A673 (cell line): ENCODE measurements around the gene CDC45.

ENCODE experiments used
- EZH2 ChIP-seq: fragments of 200-600 bp; sonication (generic); IDR thresholded peaks from 2 replicates; pipeline ENCODE4 v1.6.1; 2017; ENCODE audit warnings: borderline replicate concordance, low read depth, mild to moderate bottlenecking, mixed read lengths, antibody characterized with exemption, low read length; ENCODE audit not compliant: poor library complexity, severe bottlenecking
- TF ChIP-seq, protein P1 (sequence below): fragments of 300-800, 200-600 bp; sonication (generic); conservative IDR thresholded peaks from 2 replicates; pipeline ENCODE4 v1.5.1; 2017; ENCODE audit warnings: low read depth, mild to moderate bottlenecking, antibody characterized with exemption, low read length, moderate library complexity, mixed read lengths

DNA sequence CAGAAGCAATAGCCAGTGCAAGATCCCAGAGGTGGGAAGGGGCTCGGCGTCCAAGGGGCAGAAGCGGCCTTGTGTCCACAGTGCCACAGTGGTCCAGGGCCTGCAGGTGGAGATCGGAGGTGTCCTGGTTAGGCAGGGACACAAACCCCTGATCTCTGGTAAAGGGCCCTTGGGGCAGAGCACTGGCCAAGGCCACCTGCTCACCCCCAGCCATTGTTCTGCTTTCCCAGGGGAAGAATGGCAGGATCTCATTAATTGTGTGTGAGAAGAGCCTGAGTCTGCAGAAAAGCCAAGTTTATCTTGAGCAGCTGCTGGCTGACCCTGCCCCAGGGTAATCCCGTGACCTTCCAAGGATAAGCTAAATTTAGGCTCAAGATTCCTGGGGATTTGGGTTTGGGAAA, 47.6 kb downstream of the CDC45 start:
- TF ChIP-seq, protein P1, sequence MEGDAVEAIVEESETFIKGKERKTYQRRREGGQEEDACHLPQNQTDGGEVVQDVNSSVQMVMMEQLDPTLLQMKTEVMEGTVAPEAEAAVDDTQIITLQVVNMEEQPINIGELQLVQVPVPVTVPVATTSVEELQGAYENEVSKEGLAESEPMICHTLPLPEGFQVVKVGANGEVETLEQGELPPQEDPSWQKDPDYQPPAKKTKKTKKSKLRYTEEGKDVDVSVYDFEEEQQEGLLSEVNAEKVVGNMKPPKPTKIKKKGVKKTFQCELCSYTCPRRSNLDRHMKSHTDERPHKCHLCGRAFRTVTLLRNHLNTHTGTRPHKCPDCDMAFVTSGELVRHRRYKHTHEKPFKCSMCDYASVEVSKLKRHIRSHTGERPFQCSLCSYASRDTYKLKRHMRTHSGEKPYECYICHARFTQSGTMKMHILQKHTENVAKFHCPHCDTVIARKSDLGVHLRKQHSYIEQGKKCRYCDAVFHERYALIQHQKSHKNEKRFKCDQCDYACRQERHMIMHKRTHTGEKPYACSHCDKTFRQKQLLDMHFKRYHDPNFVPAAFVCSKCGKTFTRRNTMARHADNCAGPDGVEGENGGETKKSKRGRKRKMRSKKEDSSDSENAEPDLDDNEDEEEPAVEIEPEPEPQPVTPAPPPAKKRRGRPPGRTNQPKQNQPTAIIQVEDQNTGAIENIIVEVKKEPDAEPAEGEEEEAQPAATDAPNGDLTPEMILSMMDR, result no peak
- no peak for TF ChIP-seq EZH2
